Activated CD8-positive, alpha-beta memory T cell treated with anti-CD3 and anti-CD28 coated beads, Interleukin-2, amount 50 U/mL, for 1 hour (primary cell): ENCODE results near the gene BACH2.

Experiments used
- DNase-seq: peaks from one replicate; pipeline ENCODE4 v3.0.0-alpha.2; 2020; ENCODE audit errors: extremely low read depth

Gene BACH2

DNA sequence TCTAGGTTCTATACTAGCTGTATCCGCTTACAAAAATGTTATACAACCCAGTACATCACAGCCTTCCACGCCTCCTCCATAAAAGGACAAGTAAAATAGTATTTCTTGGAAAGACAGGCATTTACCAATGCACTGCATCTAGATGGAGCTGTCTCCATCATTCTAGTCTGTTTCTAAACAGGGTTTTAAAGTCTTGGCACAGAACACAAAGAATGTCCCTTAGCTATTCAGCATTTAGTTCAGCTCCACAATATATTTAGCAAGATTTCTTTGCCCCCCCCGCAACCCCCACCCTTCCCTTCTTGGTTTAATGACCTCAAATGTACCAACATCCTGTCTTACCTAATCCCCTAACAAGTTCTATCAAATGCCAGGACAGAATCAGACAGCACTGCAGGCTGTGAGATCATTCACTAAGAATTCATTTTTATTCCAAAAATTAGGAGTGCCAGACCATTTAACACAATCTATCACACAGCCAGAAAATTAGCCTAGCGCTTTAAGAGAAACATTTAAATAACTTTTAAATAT is 198.6 kb downstream of the BACH2 start:
- DNase-seq: no peak

- DNase-seq: no peak
Measured at GRCh38 chr6:90097356-90097755, 199.3 kb downstream of the BACH2 start.

DNA sequence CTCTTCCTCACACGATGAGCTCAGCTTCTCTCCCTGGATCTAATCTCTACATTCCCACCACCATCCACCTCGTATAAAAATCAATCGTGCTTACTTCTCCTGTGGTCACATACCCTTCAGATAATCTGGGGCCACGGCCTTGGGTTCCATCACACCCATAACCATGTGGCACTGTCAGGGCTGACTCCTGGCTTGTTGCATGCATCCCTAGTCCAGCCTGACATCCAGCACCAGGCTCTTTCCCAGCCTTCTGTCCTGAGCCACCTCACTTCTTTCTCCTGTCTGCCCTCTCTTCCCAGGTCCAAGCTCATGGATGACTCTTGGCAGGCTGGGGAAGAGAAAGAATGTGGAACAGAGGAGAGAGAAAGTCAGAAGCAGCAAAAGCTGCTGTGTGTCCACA is 199.8 kb downstream of the BACH2 start:
- DNase-seq: no peak

GRCh38 chr6:90095788-90096187 is 200.9 kb downstream of the BACH2 start:
- DNase-seq: no peak

GRCh38 chr6:90095145-90095544 is 201.5 kb downstream of the BACH2 start:
- DNase-seq: no peak

GRCh38 chr6:90093558-90094073 is 203.0 kb downstream of the BACH2 start:
- no peak for DNase-seq

GRCh38 chr6:90090866-90091265 is 205.8 kb downstream of the BACH2 start:
- no peak for DNase-seq

- DNase-seq: no peak
Measured at GRCh38 chr6:90088009-90088408, 208.6 kb downstream of the BACH2 start.

- no peak for DNase-seq
Measured at GRCh38 chr6:90087106-90087833, 209.4 kb downstream of the BACH2 start.

DNA sequence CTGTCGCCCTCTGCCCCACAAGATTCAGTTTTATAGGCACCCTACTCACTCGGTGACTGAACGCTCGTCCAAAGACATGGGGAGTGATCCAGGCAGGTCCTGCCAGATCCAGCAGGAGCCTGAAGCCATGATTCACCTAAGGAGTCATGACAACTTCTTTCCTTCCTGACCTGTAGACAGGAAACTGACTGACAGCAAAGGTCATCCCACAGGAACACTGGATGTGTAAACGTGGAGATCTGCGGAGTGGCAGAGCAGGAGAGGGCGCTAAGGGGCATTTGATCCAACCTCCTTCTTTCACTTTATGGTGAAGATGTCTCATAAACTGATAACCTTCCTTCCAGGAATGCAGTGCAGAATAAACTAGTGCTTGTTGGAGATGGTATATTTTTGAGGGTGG is 210.1 kb downstream of the BACH2 start:
- DNase-seq: no peak

GRCh38 chr6:90083891-90084290 is 212.8 kb downstream of the BACH2 start:
- no peak for DNase-seq

DNA sequence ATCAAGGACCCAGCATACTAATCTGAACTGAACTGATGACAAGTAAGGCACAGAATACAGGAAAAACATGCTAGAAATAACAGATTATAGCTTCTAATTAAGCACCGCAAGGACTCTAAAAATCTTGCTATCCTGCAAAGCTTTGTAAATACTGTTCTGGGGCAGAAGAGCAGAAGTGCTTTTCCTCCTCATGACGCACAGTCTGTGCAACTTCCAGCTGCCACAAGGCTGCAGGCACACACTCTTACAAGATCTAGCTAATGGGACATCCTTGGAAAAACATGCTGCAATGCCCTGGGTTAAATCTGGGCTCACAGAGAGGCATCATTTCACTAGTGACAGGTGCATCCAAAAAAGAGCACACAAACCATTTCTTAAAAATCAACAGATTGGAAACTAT is 213.8 kb downstream of the BACH2 start:
- no peak for DNase-seq

DNA sequence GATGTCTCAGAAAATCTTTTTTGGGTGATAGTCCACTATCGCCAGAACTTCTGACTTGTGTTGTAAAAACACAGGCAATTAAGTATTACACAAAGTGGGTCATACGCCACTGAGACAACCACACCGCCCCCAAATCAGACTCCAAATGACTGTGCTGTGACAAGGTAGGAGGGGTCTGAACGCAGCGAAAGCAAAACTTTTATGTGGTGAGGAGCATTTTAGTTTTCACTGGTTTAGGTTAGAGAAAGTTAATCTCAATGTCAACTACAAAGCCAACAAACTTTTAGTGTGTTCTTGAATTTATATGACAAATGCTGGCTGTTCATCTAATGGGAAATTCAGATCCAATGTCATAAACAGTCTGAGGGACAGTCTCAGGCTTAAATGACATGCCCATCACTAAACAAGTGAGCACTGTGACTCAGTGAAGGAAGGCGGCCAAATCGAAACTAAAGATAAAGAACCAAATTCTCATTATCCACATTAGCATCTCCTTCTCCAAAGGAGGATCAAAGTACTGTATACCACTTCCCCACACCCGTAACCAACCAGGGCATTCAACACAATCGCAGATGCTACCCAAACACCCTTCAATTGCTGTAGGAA is 215.7 kb downstream of the BACH2 start:
- peak; percentile 64 for DNase-seq

GRCh38 chr6:90079560-90080490 is 216.8 kb downstream of the BACH2 start:
- DNase-seq: no peak

GRCh38 chr6:90078513-90079289 is 217.9 kb downstream of the BACH2 start:
- no peak for DNase-seq

- DNase-seq: no peak
Measured at GRCh38 chr6:90076511-90077415, 219.9 kb downstream of the BACH2 start.

- no peak for DNase-seq
Measured at GRCh38 chr6:90074161-90074850, 222.3 kb downstream of the BACH2 start.

DNA sequence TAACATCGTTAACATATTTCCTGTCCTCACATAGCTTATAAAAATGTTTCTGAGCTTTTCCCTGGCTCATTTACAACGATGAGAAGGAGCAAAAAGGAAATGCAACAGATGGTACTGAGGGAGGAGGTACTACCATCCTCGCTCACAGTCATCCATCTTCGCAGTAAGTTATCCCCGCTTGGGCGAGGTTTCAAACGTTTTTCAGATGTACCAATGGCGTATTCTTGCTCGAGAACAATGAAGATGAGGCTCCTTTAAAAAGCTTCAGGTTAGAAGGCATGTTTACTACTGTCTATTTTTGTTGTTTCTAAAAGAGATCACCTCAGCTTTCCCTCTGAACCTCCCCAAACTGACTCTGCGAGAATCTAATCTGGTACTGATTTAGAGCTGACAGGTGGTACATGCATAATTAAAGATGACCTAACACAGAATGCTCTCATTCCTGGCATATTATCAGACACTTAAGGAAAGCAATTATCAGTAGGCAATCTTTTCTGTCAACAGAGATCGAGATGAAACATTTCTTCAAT is 223.6 kb downstream of the BACH2 start:
- DNase-seq: no peak

- DNase-seq: no peak
Measured at GRCh38 chr6:90072501-90072900, 224.1 kb downstream of the BACH2 start.
